ENCODE measurements around the gene VTA1. TPM values are rescaled to one million over a fixed set of nuclear protein-coding genes. Genes with fewer than 3 reads are reported as not detected.

VTA1 gene
- total RNA-seq, 1 experiment from 2014 or later = 67.8 TPM

- no peak for TF ChIP-seq POLR2A (IDR thresholded peaks at IDR 0.05; ENCODE audit: borderline replicate concordance, extremely low read depth, insufficient read depth, insufficient read length)
- TF ChIP-seq SRF (IDR thresholded peaks at IDR 0.05; ENCODE audit: low read depth) = no peak
- TF ChIP-seq REST (IDR thresholded peaks at IDR 0.05; ENCODE audit: low read depth) = no peak
Measured at GRCh38 chr6:142165227-142165626, 18.2 kb downstream of the VTA1 start (continued).

GRCh38 chr6:142167071-142167470 lies 20.0 kb downstream of the VTA1 start:
- Histone ChIP-seq H3K4me3 (replicated peaks in 1 of 2; ENCODE audit: low read depth in 1 of 2, low read length in 2 of 2) (no peak overlapping the region), H3K79me2 (ENCODE audit: insufficient read depth, low read length) (peaks cover 64% of the 10 kb centered on the region), H3K27me3 (ENCODE audit: insufficient read depth, low read length) (no peaks in the 10 kb centered on the region), H2AFZ (ENCODE audit: low read depth, low read length, poor library complexity, severe bottlenecking) (no peak overlapping the region), H3K4me2 (ENCODE audit: low read length) (no peak overlapping the region), H3K9ac (ENCODE audit: low read length) (no peak overlapping the region), H3K36me3 (ENCODE audit: control insufficient read depth in 1 of 2, insufficient read depth in 2 of 2, low read length in 2 of 2) (peaks cover 9 to 27% of the 10 kb centered on the region in 2 experiments; a peak in 3 of 4 replicates), H3K9me3 (ENCODE audit: control insufficient read depth in 1 of 2, insufficient read depth in 1 of 2, low read depth in 1 of 2, low read length in 2 of 2) (no peaks in the 10 kb centered on the region), H3K9me2 (ENCODE audit: insufficient read depth) (no peaks in the 10 kb centered on the region), H3K27ac (ENCODE audit: low read depth, low read length) (no peak overlapping the region), H4K20me1 (ENCODE audit: insufficient read depth) (peaks cover 3% of the 10 kb centered on the region; the same call in 1 of the 2 replicates), H3K4me1 (ENCODE audit: control insufficient read depth in 1 of 2, insufficient read depth in 2 of 2, low read length in 2 of 2) (no peaks in the 10 kb centered on the region)
- ChIA-PET CTCF (no interaction called here), RAD21 (ENCODE audit: low non-redundant PET in 1 of 2, low total read pairs in 2 of 2, uncharacterized antibody in 2 of 2, unreplicated experiment in 2 of 2) (no interaction called here), POLR2A (no interaction called here)
- ATAC-seq = no peak
- intact Hi-C loops (cut with micrococcal nuclease) = no loop called here
- DNase-seq (ENCODE audit: low read depth, low spot score) = no peak
- TF ChIP-seq ZBTB33 (IDR thresholded peaks at IDR 0.05; ENCODE audit: extremely low read depth, insufficient replicate concordance, low read length) (no peak), SP1 (IDR thresholded peaks at IDR 0.05; ENCODE audit: low read depth) (no peak), POLR2A (IDR thresholded peaks at IDR 0.05; ENCODE audit: borderline replicate concordance, extremely low read depth, insufficient read depth, insufficient read length) (no peak), SRF (IDR thresholded peaks at IDR 0.05; ENCODE audit: low read depth) (no peak), ZFX (IDR thresholded peaks at IDR 0.05) (no peak), CEBPB (IDR thresholded peaks at IDR 0.05; ENCODE audit: low read depth) (no peak), POLR2AphosphoS5 (IDR thresholded peaks at IDR 0.05; ENCODE audit: low read depth, low read length) (no peak), ELF1 (IDR thresholded peaks at IDR 0.05; ENCODE audit: borderline replicate concordance, low read depth) (no peak), EZH2phosphoT487 (IDR thresholded peaks at IDR 0.05; ENCODE audit: borderline replicate concordance) (no peak), SIN3A (IDR thresholded peaks at IDR 0.05; ENCODE audit: low read depth) (no peak), TCF7L2 (IDR thresholded peaks at IDR 0.05; ENCODE audit: borderline replicate concordance, extremely low read depth, insufficient read depth, insufficient read length) (no peak)
- TF ChIP-seq, protein P1, sequence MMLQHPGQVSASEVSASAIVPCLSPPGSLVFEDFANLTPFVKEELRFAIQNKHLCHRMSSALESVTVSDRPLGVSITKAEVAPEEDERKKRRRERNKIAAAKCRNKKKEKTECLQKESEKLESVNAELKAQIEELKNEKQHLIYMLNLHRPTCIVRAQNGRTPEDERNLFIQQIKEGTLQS (IDR thresholded peaks at IDR 0.05) = no peak
- no TSS peak for BruUV-seq (replicated peaks)

Data from HCT116 (cell line).